Fibroblast of skin of back (primary cell): ENCODE measurements around the gene SUCNR1.
"Not testable (repeated sequence)": the region's sequence is repeated elsewhere in the genome, so short reads cannot be mapped to it uniquely, and the experiment has no call there.

Source experiments
- DNase-seq: peaks from one replicate; pipeline ENCODE4 v3.0.0-alpha.2; 2013

The SUCNR1 gene

DNA sequence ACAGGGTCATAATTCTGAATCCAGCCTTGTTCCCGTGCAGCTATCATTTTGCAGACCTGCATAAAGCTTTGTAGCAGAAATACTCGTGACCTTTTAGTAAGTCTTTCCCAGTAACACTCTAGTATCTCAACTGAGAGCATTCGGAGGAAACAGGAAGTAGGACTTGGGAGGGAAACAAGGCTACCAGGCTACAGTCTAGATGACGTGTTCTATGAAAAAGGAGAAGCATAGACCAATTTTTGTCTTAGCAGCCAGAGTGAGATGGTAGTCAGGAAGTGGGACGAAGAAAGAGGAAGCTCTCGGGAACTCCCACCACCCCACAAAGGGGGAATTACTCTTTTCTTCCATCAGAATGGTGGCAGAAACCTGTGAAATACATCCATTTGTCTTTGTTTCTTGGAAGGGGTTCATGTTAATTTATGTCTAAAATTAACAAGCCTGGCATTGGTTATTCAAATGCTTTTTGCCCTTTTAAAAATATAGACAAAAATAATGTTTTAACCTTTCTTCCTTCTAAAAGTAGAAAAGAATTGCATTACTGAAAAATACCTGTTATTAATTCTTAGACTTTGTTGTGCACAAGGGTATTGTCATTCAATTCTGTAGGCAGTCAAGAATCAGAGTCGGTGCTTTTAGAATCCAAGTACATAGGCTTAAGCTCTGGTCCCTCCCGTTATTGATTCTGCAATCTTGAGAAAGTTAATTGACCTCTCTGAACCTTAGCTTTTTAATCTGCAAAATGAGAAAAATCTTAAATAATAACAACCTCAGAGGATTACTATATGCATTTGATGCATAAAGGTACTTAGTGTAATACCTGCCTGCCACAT is 1.6 kb upstream of the SUCNR1 start:
- DNase-seq = no peak

DNA sequence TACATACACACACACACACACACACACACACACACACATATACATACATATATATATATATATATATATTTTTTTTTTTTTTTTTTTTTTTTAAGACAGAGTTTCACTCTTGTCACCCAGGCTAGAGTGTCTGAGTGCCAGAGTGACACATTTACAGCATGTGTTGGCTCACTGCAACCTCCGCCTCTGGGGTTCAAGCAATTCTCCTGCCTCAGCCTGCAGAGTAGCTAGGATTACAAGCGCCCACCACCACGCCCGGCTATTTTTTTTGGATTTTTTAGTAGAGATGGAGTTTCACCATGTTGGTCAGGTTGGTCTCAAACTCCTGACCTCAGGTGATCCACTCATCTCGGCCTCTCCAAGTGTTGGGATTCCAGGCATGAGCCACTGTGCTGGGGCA is 636 bp downstream of the SUCNR1 start:
- not testable (repeated sequence) for DNase-seq

DNA sequence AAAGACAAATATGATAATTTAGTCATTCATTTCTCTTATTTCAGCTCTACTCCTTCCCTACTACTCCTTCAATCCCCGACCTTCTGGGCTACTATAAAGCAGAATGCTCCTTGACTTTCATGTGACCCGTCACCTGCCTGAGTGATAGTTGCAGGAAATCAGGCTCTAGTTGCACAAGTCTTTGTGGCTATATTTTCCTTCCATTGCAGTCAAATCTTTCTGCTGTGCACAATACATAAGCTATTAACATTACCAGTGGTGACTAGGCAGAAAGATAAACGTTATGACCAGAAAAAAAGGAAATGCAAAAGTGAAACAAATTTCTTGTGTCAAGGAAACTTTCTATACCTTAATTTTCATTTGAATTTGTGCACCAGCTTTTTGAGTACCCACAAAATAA is 2.3 kb downstream of the SUCNR1 start:
- DNase-seq = peak; percentile 22

DNA sequence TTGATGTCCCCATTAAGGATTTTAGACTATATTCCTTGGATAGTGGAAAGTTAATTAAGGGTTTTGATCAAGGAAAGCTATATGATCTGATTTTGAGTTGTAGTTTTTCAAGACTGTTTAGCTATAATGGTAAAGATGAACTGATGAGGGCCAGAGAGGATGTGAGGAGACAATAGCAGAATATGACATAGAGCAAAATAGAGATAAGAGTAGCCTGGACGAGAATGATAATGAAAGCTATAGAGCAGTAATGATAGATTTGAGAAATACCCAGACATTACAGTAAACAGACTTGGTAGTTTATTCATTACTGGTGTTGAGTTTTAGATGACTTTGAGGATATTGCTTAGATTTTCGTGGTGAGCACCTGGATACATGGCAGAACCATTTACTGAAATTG is 3.8 kb downstream of the SUCNR1 start:
- no peak for DNase-seq

DNA sequence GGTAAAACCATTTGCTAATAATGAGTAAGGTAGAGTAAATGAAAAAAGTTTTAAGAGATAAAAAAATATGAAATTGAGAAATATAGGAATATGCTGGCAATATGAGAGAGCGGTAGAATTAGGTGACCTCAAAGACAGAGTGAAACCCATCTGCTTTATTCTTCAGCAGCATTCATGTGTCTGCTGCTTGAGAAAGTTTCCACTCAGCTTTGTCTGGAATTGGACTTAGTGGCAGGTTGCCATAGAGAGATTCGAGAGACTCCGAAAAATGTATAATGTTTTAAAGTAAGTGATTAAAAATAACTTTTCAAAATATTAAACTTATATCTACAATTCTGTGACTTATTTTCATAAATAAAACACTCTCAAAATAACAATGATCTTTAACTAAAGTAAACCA is 5.0 kb downstream of the SUCNR1 start:
- DNase-seq = no peak

DNA sequence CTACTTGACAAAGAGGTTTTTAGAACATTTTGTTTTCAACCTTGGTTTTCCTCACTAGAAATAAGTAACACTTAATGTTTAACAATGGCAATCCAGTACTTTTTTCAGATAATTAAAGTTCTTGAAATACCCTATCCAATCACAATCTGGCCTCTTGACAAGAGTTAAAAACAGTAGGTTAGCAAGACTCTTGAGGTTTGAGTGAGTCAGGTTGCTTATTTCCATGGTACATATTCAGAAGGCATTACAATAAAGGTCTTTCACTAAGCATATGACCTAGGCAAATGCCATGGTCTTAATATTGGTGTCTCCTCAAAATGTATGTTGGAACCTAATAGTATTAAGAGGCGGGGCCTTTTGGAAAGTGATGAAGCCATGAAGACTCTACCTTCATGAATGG is 5.6 kb downstream of the SUCNR1 start:
- no peak for DNase-seq

DNA sequence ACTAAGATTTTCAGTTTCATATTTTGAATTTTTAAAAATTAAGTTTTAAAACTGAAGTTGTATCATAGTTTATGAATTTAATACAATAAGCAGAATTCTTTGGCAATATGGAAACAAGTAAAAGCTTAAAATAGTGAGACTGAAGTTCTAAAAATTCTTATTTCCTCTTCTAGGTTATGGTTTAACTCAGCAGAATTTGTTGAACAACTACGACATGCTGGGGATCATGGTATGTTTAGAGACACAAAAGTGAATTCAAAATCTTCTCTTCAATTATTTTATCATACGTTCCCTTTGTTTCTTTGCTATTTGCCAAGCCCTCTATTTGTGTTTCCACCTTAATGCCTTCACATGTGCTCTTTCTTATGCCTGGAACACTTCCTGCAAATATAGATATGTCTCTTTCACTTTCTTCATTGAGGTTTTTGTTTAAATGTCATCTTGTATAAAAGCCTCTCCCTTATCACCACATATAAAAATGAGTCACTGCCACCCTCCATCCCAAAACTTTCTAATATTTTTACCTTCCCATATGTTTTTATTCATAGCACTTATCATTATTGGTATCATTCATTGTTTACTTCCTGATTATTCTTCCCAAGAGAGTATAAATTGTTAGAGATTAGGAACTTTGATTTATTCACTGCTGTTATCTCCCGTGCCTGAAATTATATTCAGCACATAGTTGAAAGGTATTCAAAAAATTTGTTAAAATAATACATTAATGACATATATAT is 6.4 kb downstream of the SUCNR1 start:
- no peak for DNase-seq

DNA sequence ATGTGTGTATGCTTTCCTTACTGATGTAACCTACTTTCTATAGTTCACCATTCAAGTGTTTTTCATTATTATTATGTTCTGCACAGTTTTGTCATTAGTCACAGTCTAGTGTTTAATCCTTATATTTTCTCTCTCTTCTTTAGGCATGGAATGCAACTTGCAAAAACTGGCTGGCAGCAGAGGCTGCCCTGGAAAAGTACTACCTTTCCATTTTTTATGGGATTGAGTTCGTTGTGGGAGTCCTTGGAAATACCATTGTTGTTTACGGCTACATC is 6.9 kb downstream of the SUCNR1 start:
- DNase-seq = peak; percentile 80

DNA sequence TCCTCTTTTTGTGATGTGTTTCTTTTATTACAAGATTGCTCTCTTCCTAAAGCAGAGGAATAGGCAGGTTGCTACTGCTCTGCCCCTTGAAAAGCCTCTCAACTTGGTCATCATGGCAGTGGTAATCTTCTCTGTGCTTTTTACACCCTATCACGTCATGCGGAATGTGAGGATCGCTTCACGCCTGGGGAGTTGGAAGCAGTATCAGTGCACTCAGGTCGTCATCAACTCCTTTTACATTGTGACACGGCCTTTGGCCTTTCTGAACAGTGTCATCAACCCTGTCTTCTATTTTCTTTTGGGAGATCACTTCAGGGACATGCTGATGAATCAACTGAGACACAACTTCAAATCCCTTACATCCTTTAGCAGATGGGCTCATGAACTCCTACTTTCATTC is 7.7 kb downstream of the SUCNR1 start:
- no peak for DNase-seq

DNA sequence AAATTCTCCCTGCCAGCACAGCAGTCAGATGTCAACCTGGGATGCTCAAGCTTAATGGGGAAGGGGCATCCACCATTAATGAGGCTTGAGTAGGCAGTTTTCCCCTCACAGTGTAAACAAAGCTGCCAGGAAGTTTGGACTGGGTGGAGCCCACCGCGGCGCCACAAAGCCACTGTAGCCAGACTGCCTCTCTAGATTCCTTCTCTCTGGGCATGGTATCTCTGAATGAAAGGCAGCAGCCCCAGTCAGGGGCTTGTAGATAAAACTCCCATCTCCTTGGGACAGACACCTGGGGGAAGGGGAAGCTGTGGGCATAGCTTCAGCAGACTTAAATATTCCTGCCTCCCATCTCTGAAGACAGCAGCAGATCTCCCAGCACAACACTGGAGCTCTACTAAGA is 12.0 kb downstream of the SUCNR1 start:
- not testable (repeated sequence) for DNase-seq

DNA sequence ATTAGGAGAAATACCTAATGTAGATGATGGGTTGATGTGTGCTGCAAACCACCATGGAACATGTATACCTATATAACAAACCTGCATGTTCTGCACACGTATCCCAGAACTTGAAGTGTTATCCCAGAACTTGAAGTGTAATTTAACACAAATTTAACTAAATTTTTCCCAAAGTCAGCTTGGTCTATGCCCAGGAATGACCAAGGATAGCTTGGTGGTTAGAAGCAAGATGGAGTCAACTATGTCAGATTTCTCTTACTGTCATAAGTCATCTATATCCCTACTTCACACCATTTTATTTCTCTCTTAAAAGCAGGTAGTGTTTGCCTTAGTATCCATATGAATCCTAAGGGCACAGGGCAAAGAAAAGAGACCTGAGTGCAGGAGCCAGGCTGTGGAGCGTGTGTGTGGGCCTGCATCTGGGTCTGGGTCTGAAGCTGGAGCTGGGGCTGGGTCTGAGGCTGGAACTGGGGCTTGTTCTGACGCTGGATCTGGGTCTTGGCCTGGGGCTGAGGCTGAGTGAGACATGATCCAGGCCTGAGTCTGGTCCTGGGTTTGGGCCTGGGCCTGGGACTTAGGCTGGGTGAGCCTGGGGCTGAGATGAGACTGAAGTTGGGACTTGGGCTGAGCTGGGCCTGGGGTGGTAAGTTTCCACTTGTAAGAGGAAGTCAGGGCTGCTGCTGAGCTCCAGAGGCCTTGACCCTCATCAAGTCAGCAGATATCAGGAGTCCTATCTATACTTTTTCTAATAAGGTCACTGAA is 14.2 kb downstream of the SUCNR1 start:
- DNase-seq = not testable (repeated sequence)

DNA sequence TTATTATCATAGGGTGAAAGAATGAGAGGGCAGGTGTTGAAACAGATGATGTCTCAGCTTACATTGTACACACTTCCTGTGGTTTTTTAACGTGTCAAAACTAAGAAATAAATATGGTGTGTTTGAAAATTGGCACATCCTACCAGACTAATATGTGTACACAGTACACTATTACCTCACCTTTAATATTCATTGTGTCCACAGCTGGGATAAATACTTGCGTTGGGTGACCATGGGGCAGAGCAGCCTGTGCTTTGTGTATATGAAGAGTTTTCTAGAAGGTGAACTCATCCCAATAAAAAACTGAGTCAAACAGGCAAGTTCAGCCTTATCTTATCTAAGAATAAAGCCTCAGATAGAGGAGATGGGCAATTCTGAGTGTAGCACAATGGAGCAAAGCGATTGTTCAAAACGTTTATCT is 17.3 kb downstream of the SUCNR1 start:
- DNase-seq = no peak

DNA sequence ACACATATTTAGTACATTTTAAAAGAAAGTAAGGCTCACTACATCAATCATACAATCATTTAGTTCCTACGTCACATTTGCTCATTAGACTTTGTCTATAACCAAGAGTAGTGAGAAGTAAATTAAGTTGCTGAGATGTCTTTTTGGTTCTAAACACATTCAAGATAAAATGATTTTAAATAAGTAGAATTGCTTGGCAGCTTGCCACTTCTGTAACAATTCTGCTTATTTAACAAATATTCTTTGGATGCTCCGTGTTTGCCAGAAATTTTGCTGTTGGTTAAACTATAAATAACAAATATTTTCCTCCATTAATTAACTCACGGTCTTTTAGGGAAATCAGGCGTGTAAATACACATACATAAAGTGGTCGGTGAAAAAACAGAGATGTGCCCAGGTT is 18.3 kb downstream of the SUCNR1 start:
- no peak for DNase-seq

DNA sequence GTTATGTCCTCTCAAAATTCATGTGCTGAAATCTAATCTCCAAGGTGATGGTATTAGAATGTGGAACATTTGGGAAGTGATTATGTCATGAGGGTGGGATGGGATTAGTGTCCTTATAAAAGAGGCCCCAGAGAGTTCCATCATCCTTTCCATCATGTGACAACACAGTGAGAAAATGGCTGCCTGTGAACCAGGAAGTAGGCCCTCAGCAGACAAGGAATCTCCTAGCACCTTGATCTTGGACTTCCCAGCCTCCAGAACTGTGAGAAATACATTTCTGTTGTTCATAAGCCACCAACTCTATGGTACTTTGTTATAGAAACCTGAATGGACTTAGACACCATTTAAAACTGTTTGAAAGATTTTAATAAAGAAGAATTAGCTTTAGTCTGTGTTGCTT is 20.8 kb downstream of the SUCNR1 start:
- DNase-seq = no peak

DNA sequence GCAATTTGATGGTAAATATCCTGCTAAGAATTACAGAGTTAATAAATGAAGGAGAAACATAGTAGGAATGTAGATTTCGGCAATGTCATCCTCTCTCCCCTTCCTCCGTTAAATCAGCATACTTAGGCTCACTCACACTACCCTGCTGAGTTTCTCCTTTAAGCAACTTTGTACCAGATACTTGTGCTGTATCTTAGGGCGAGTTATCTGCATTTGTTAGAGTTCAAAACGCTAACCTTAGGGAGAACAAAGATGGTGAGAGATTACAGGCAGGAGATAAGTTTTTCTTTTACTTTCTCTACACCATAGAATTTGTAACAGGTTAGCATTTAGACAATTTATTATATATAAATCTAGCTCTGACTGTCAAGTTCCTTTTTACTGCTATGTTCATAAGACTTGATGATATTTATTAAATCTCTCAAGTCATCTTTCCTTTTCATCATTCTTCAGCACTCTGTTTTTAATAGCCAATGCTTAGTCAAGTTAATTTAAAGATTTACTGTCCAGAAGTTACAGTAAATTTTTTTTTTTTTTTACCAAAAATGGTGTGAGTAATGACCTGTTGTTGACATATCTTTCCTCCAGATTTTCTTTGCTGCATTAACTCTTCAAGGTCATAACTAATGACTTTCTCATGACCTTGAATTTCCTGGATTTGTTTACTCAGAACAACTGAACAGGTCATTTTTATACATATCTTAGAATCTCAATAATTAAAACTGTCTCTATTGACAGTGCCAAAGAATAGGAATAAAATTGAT is 22.2 kb downstream of the SUCNR1 start:
- DNase-seq = no peak

DNA sequence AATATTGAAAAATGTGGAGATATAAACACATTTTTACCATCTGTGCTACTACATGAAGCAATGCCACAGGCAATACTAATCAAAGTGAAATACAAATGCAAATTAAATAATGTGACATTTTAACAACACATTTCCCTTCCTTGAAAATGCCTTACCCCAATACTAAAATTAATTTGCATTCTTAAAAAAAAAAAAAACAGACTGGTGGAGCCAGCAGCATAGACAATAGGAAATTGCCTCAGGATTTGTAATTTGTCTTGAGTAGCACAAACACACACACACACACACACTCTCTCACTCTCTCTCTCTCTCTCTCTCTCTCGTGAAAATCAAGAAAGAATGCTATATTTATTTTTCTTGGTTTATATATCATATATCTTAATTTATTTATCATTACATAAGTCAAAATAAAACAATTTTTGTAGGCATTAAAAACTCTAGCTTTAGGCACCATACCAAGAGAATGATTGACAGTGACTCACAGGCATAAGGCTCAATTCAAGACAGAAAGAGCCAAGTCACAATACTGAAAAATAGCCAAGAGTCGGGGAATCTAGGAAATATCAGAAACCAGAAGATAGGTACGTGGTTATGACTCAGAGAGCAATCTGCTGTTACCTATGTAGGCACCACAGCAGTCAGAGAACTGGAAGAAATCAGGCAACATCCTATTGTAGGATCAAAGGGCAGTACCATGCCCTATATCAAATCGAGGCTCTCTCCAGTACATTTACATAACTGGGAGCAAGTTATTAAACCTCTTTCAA is 23.0 kb downstream of the SUCNR1 start:
- DNase-seq = no peak

DNA sequence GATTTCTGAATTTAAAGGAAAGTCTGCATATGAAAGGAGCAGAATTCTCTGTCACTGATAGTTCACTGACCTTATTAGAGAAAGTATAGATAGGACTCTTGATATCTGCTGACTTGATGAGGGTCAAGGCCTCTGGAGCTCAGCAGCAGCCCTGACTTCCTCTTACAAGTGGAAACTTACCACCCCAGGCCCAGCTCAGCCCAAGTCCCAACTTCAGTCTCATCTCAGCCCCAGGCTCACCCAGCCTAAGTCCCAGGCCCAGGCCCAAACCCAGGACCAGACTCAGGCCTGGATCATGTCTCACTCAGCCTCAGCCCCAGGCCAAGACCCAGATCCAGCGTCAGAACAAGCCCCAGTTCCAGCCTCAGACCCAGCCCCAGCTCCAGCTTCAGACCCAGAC is 24.7 kb downstream of the SUCNR1 start:
- not testable (repeated sequence) for DNase-seq

DNA sequence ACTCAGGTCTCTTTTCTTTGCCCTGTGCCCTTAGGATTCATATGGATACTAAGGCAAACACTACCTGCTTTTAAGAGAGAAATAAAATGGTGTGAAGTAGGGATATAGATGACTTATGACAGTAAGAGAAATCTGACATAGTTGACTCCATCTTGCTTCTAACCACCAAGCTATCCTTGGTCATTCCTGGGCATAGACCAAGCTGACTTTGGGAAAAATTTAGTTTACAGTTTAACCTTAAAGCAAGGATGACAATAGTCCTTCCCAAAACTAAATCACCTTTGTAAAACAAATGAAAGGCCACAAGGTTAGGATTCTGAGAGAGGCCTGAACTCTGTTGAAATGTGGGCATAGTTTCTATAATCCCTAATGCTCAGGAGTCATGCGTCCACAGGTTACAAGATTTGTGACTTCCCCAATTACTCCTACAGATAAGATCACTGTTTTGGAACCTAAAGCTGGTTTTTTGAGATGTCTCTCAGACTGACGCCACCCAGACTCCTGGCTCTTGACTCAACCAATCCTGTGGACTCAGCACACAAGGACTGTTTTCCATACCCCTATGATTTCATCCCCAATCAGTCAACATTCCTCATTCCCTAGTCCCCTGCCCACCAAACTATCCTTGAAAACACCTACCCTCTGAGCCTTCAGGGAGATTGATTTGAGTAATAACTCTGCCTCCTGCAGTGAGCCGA is 25.3 kb downstream of the SUCNR1 start:
- DNase-seq = not testable (repeated sequence)

DNA sequence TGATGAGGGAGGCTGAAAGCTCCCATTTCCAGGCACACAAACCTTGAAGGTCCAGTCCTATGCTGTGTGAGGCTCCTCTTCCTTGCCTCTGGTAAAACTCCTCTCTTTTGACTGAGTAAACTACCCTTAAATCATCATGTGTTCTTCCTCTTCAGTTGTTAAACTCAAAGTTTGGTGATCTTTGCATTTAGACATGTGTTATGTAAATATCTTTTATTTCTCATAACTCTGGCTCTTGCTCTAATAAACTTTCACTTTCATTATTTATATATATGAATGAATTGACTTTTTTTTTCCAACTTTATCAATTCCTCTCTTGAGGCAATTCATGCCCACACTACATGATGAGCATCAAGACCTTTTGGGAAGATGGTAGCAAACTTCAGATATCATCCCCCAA is 26.6 kb downstream of the SUCNR1 start:
- DNase-seq = no peak

DNA sequence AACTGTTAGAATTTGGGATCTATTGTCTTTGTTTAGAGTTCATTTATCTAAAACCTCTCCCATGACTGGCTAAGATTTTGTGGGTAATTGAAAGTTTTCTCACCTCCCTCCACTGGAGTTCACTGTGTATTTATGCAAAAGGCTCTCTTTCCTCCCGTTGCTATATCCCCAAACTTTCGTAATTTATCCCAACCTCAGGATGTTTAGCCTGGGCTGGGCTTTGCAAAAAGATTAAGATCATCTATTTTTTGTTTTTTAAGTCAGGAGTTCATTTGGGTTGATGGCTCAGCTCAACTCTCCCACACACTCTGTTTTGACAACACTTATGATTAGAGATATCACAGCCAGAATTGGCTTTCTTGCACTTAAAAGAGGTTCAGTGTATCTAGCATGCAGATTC is 27.0 kb downstream of the SUCNR1 start:
- no peak for DNase-seq

DNA sequence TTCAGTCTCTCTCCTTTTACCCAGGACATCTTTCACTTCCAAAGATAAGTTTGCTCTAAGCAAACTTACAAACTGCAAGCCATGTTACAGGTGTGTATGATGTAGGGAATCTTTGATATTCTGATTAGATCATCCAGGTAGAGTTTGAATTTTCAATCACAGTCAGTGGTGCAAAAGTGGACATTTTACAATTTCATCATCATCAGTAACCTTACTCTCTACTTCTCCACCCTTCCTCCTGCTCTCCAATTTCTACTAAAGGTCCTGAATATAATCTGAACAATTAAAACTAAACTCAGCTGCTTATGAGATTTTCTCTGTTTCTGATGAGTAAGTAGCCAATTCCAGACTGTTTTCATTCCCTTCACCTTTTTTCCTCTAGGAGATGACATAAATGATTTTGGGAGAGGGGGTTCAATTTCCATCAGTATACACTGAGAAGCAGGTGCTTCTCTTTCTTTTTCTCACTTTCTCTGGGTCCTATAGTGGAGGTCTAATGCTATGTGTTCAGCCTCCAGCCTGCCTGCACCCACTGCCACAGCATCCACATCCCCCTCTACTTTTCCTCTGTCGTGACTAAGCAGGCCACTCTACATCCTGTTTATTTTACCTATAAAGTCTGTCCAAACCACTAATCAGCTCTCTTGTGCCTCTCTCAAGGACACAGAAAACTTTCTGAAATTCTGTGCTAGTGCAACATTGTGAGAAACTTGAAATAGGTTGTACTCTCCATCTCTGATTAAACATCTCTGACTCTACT is 27.6 kb downstream of the SUCNR1 start:
- DNase-seq = peak; percentile 38
